Caco-2 (cell line): ENCODE measurements around the gene FRAS1. TPM values are rescaled to one million over a fixed set of nuclear protein-coding genes. Genes with fewer than 3 reads are reported as not detected.
A peak's percentile ranks its signal among the peaks of the same experiment; 100 is the strongest.

ENCODE experiments used
- BruUV-seq: library from RNA; stranded (reverse); fragments of 400-500 nt; replicated peaks from 2 replicates; lab custom pipeline; 2021; lab: Mats Ljungman, UMichigan
- CTCF ChIA-PET: fragments of 300-600 bp; sonication (Branson Sonifier 250); formaldehyde crosslinking; loops from one replicate; lab custom pipeline; 2022; ENCODE audit warnings: antibody characterized with exemption; lab: Charles Lee
- POLR2A ChIA-PET: fragments of 300-600 bp; sonication (Branson Sonifier 250); formaldehyde crosslinking; loops from one replicate; lab custom pipeline; 2022; ENCODE audit warnings: antibody characterized with exemption; lab: Charles Lee
- DNase-seq, 2 experiments: peaks; one replicate each; pipeline versions ENCODE4 v3.0.0 to v3.0.0-alpha.2; 2020 to 2022
- H3K27me3 ChIP-seq: replicated peaks from 2 replicates; pipeline ENCODE4 v1.6.0; 2011; ENCODE audit warnings: low read length; ENCODE audit not compliant: control insufficient read depth, insufficient read depth
- H3K36me3 ChIP-seq: 2 replicates; pipeline ENCODE4 v1.5.1; 2011; ENCODE audit warnings: low read length; ENCODE audit not compliant: control insufficient read depth, insufficient read depth
- H3K4me1 ChIP-seq: fragments of 250-450 bp; sonication (Bioruptor Pico); 2 replicates; pipeline ENCODE4 v1.5.1; 2020; ENCODE audit warnings: mild to moderate bottlenecking
- H3K4me3 ChIP-seq: 2 replicates; pipeline ENCODE4 v1.5.1; 2011; ENCODE audit warnings: low read depth, mild to moderate bottlenecking, control low read depth, low read length
- H3K9me3 ChIP-seq: fragments of 250-450 bp; sonication (Bioruptor Pico); 2 replicates; pipeline ENCODE4 v1.5.1; 2020; ENCODE audit warnings: mild to moderate bottlenecking, moderate library complexity
- H3K27ac Mint-ChIP-seq: one replicate; pipeline ENCODE4 v1.8.0; 2022; ENCODE audit warnings: mixed read lengths; ENCODE audit not compliant: unreplicated experiment
- H3K27me3 Mint-ChIP-seq: one replicate; pipeline ENCODE4 v1.8.0; 2022; ENCODE audit warnings: mixed read lengths; ENCODE audit not compliant: insufficient read depth, unreplicated experiment
- H3K36me3 Mint-ChIP-seq: one replicate; pipeline ENCODE4 v1.8.0; 2022; ENCODE audit warnings: mild to moderate bottlenecking, mixed read lengths; ENCODE audit not compliant: insufficient read depth, unreplicated experiment
- H3K4me1 Mint-ChIP-seq: one replicate; pipeline ENCODE4 v1.8.0; 2022; ENCODE audit warnings: low read depth, mixed read lengths; ENCODE audit not compliant: unreplicated experiment
- H3K4me3 Mint-ChIP-seq: one replicate; pipeline ENCODE4 v1.8.0; 2022; ENCODE audit warnings: mild to moderate bottlenecking, moderate library complexity, mixed read lengths; ENCODE audit not compliant: unreplicated experiment
- H3K9me3 Mint-ChIP-seq: one replicate; pipeline ENCODE4 v1.8.0; 2022; ENCODE audit warnings: mixed read lengths; ENCODE audit not compliant: unreplicated experiment
- CTCF ChIP-seq, 2 experiments: fragments of 200-600 bp in 1 of 2; IDR thresholded peaks; 1 replicate in 1 of 2; 2 replicates in 1 of 2; pipeline versions ENCODE4 v1.5.1 to v1.8.0; 2011 to 2022; ENCODE audit warnings: antibody characterized with exemption in 1 of 2, control low read depth in 1 of 2, inconsistent platforms in 1 of 2, low read depth in 1 of 2, low read length in 1 of 2, mild to moderate bottlenecking in 1 of 2, moderate library complexity in 1 of 2; ENCODE audit not compliant: insufficient read depth in 1 of 2, severe bottlenecking in 1 of 2, unreplicated experiment in 1 of 2
- intact Hi-C: fragments of 100-400 bp; cut with micrococcal nuclease; formaldehyde crosslinking; loops from one replicate; pipeline ENCODE4 v1.10.0; 2022; ENCODE audit not compliant: unreplicated experiment
- total RNA-seq: library from RNA; stranded (reverse); gene quantifications from 2 replicates; pipeline ENCODE4 v1.2.3, GENCODE V29; 2022

Gene FRAS1
- total RNA-seq, 1 experiment from 2014 or later = 40.8 TPM

- peaks cover 39% of the 10 kb centered on the region for H3K4me1 Mint-ChIP-seq
- CTCF ChIA-PET = no interaction called here
- no peak for DNase-seq
- Histone ChIP-seq H3K4me3 (peak overlapping the region; percentile 45), H3K36me3 (no peaks in the 10 kb centered on the region; the same call in 1 of the 2 replicates), H3K9me3 (no peaks in the 10 kb centered on the region), H3K27me3 (no peaks in the 10 kb centered on the region), H3K4me1 (peaks cover 68% of the 10 kb centered on the region)
- POLR2A ChIA-PET = interaction anchor here (0.6 to 4.3 kb wide), 3 partner anchors 9 to 223 kb away, joined by 3 to 48 read pairs (median 6); partner anchors contain the start of gene BMP2K
- no peak for TF ChIP-seq CTCF (IDR thresholded peaks at IDR 0.05; ENCODE audit: insufficient read depth in 1 of 2, low read depth in 1 of 2, low read length in 1 of 2, severe bottlenecking in 1 of 2, unreplicated experiment in 1 of 2)
- peaks cover 78% of the 10 kb centered on the region for H3K36me3 Mint-ChIP-seq
- H3K9me3 Mint-ChIP-seq = no peaks in the 10 kb centered on the region
- BruUV-seq = TSS peak; percentile 52
- H3K27me3 Mint-ChIP-seq = no peaks in the 10 kb centered on the region
- H3K4me3 Mint-ChIP-seq = peak overlapping the region; percentile 86
- peak overlapping the region; percentile 90 for H3K27ac Mint-ChIP-seq
- intact Hi-C loops = loop anchor here (5.0 kb wide), 1 partner anchor 224 kb away; the partner anchor contains the start of gene BMP2K
These were observed 495.9 kb downstream of the FRAS1 start for GRCh38 chr4:78553043-78553396.

GRCh38 chr4:78553529-78554060 lies 496.5 kb downstream of the FRAS1 start:
- Histone ChIP-seq H3K9me3 (no peaks in the 10 kb centered on the region), H3K27me3 (no peaks in the 10 kb centered on the region), H3K36me3 (no peaks in the 10 kb centered on the region; the same call in 1 of the 2 replicates), H3K4me1 (peaks cover 73% of the 10 kb centered on the region), H3K4me3 (peak overlapping the region; percentile 45)
- no peak for DNase-seq
- intact Hi-C loops = loop anchor here (5.0 kb wide), 1 partner anchor 224 kb away; the partner anchor contains the start of gene BMP2K
- H3K4me1 Mint-ChIP-seq = peaks cover 45% of the 10 kb centered on the region
- ChIA-PET CTCF (no interaction called here), POLR2A (interaction anchor here (0.6 to 4.3 kb wide), 3 partner anchors 8 to 223 kb away, joined by 3 to 48 read pairs (median 6); partner anchors contain the start of gene BMP2K)
- H3K27ac Mint-ChIP-seq = peak overlapping the region; percentile 46
- BruUV-seq = no TSS peak
- H3K36me3 Mint-ChIP-seq = peaks cover 84% of the 10 kb centered on the region
- TF ChIP-seq CTCF (IDR thresholded peaks at IDR 0.05; ENCODE audit: insufficient read depth in 1 of 2, low read depth in 1 of 2, low read length in 1 of 2, severe bottlenecking in 1 of 2, unreplicated experiment in 1 of 2) = no peak
- H3K27me3 Mint-ChIP-seq = no peaks in the 10 kb centered on the region
- no peaks in the 10 kb centered on the region for H3K9me3 Mint-ChIP-seq
- peak overlapping the region; percentile 86 for H3K4me3 Mint-ChIP-seq

- H3K27me3 ChIP-seq = no peaks in the 10 kb centered on the region
- no peak overlapping the region for H3K4me3 ChIP-seq
- peaks cover 83% of the 10 kb centered on the region for H3K4me1 ChIP-seq
- TF ChIP-seq CTCF (IDR thresholded peaks at IDR 0.05; ENCODE audit: insufficient read depth in 1 of 2, low read depth in 1 of 2, low read length in 1 of 2, severe bottlenecking in 1 of 2, unreplicated experiment in 1 of 2) = no peak
- H3K9me3 ChIP-seq = no peaks in the 10 kb centered on the region
- ChIA-PET CTCF (no interaction called here), POLR2A (no interaction called here)
- DNase-seq = no peak
- Mint-ChIP-seq H3K4me1 (peaks cover 38% of the 10 kb centered on the region), H3K4me3 (peak overlapping the region; percentile 35), H3K27ac (peak overlapping the region; percentile 46), H3K9me3 (no peaks in the 10 kb centered on the region), H3K27me3 (no peaks in the 10 kb centered on the region), H3K36me3 (peaks cover 94% of the 10 kb centered on the region)
- no TSS peak for BruUV-seq
- intact Hi-C loops = no loop called here
- no peaks in the 10 kb centered on the region; the same call in 1 of the 2 replicates for H3K36me3 ChIP-seq
These were observed 499.5 kb downstream of the FRAS1 start for GRCh38 chr4:78556665-78557064.
